Epithelial cell of proximal tubule (primary cell): Measurements from ENCODE around the gene TPM2. TPM values are rescaled to one million over a fixed set of nuclear protein-coding genes. Genes with fewer than 3 reads are reported as not detected.

Experiments
- DNase-seq: peaks from one replicate; pipeline ENCODE4 v3.0.0-alpha.2; 2011; ENCODE audit warnings: low read depth
- H3K4me3 ChIP-seq: 2 replicates; pipeline ENCODE4 v1.5.1; 2011; ENCODE audit warnings: low read depth, mild to moderate bottlenecking, low read length
- CTCF ChIP-seq: conservative IDR thresholded peaks from 2 replicates; pipeline ENCODE4 v1.5.1; 2012; ENCODE audit warnings: low read depth, mild to moderate bottlenecking, low read length
- total RNA-seq: library from RNA; depleted of rRNA; stranded (reverse); fragments of >200 nt; gene quantifications from 2 replicates; pipeline ENCODE4 v1.2.3, GENCODE V29; 2015

Gene TPM2
- total RNA-seq, 1 donor from 2014 or later = 267 TPM

- no peak overlapping the region for H3K4me3 ChIP-seq
- TF ChIP-seq CTCF = no peak
- DNase-seq = no peak
These were observed 16.2 kb upstream of the TPM2 start for GRCh38 chr9:35705836-35706430.

- no peak for DNase-seq
- H3K4me3 ChIP-seq = no peak overlapping the region
- TF ChIP-seq CTCF = no peak
These were observed 15.6 kb upstream of the TPM2 start for GRCh38 chr9:35705372-35705771.

- DNase-seq = no peak
- no peak overlapping the region for H3K4me3 ChIP-seq
- no peak for TF ChIP-seq CTCF
These were observed 14.4 kb upstream of the TPM2 start for GRCh38 chr9:35703906-35704672.

- no peak for TF ChIP-seq CTCF
- H3K4me3 ChIP-seq = no peak overlapping the region
- DNase-seq = no peak
These were observed 13.0 kb upstream of the TPM2 start for GRCh38 chr9:35702696-35703095.

- no peak for TF ChIP-seq CTCF
- no peak overlapping the region for H3K4me3 ChIP-seq
- DNase-seq = no peak
These were observed 11.2 kb upstream of the TPM2 start for GRCh38 chr9:35700942-35701341.

GRCh38 chr9:35700031-35700430 is 10.3 kb upstream of the TPM2 start:
- no peak for DNase-seq
- H3K4me3 ChIP-seq = no peak overlapping the region
- TF ChIP-seq CTCF = no peak

GRCh38 chr9:35698231-35698630 is 8.5 kb upstream of the TPM2 start:
- no peak for DNase-seq
- TF ChIP-seq CTCF = no peak

More at GRCh38 chr9:35698231-35698630, 8.5 kb upstream of the TPM2 start:
- H3K4me3 ChIP-seq = no peak overlapping the region
